Osteoblast (primary cell): ENCODE data around the gene KARS1. TPM values are rescaled to one million over a fixed set of nuclear protein-coding genes. Genes with fewer than 3 reads are reported as not detected.

ENCODE experiments used
- DNase-seq: peaks from one replicate; pipeline ENCODE4 v3.0.0; 2011; ENCODE audit warnings: low spot score, mixed read lengths; ENCODE audit not compliant: insufficient read length; ENCODE audit errors: missing footprints
- H2AFZ ChIP-seq: 2 replicates; pipeline ENCODE4 v1.6.0; 2011; ENCODE audit warnings: mild to moderate bottlenecking, low read length
- H3K27ac ChIP-seq: 2 replicates; pipeline ENCODE4 v1.5.1; 2011; ENCODE audit warnings: mild to moderate bottlenecking, low read depth, low read length, moderate library complexity
- H3K27me3 ChIP-seq: 2 replicates; pipeline ENCODE4 v1.6.0; 2012; ENCODE audit warnings: mild to moderate bottlenecking, control low read depth, inconsistent platforms, low read length, moderate library complexity; ENCODE audit not compliant: insufficient read depth
- H3K36me3 ChIP-seq: 2 replicates; pipeline ENCODE4 v1.5.1; 2011; ENCODE audit warnings: mild to moderate bottlenecking, low read length, control low read depth, moderate library complexity; ENCODE audit not compliant: insufficient read depth
- H3K4me1 ChIP-seq: 2 replicates; pipeline ENCODE4 v1.5.1; 2011; ENCODE audit warnings: mild to moderate bottlenecking, low read length, control low read depth, moderate library complexity; ENCODE audit not compliant: insufficient read depth
- H3K4me2 ChIP-seq: 2 replicates; pipeline ENCODE4 v1.6.0; 2011; ENCODE audit warnings: mild to moderate bottlenecking, low read length; ENCODE audit not compliant: insufficient read depth
- H3K4me3 ChIP-seq: fragments of 200-600 bp; sonication (generic); 3 replicates; pipeline ENCODE4 v1.5.1; 2012; ENCODE audit warnings: mild to moderate bottlenecking, low read length, inconsistent platforms; ENCODE audit not compliant: insufficient read depth
- H3K79me2 ChIP-seq: 2 replicates; pipeline ENCODE4 v1.6.0; 2012; ENCODE audit warnings: mild to moderate bottlenecking, low read length, control low read depth, inconsistent platforms; ENCODE audit not compliant: insufficient read depth
- H3K9me3 ChIP-seq: 2 replicates; pipeline ENCODE4 v1.5.1; 2011; ENCODE audit warnings: low read depth, low read length, control low read depth
- H4K20me1 ChIP-seq: 2 replicates; pipeline ENCODE4 v1.6.0; 2012; ENCODE audit warnings: mild to moderate bottlenecking, low read length, control low read depth; ENCODE audit not compliant: insufficient read depth
- total RNA-seq: library from RNA; depleted of rRNA; stranded (reverse); fragments of >200 nt; gene quantifications from 2 replicates; pipeline ENCODE4 v1.2.3, GENCODE V29; 2012
- TF ChIP-seq, protein P1 (sequence below): IDR thresholded peaks from 2 replicates; pipeline ENCODE4 v1.5.1; 2011; ENCODE audit warnings: mild to moderate bottlenecking, low read depth, low read length, moderate library complexity; ENCODE audit errors: extremely low read depth

KARS1 gene
- total RNA-seq, 1 donor = 125 TPM

GRCh38 chr16:75616521-75617010 is 30.9 kb downstream of the KARS1 start:
- no peaks in the 10 kb centered on the region for H3K27me3 ChIP-seq
- H3K4me1 ChIP-seq = peaks cover 7% of the 10 kb centered on the region
- H4K20me1 ChIP-seq = no peaks in the 10 kb centered on the region
- H3K4me3 ChIP-seq = no peak overlapping the region
- H3K9me3 ChIP-seq = no peaks in the 10 kb centered on the region
- no peak overlapping the region for H3K27ac ChIP-seq
- no peak overlapping the region for H3K4me2 ChIP-seq
- peaks cover 56% of the 10 kb centered on the region for H3K36me3 ChIP-seq
- no peak for DNase-seq
- no peak overlapping the region for H2AFZ ChIP-seq
- TF ChIP-seq, protein P1, sequence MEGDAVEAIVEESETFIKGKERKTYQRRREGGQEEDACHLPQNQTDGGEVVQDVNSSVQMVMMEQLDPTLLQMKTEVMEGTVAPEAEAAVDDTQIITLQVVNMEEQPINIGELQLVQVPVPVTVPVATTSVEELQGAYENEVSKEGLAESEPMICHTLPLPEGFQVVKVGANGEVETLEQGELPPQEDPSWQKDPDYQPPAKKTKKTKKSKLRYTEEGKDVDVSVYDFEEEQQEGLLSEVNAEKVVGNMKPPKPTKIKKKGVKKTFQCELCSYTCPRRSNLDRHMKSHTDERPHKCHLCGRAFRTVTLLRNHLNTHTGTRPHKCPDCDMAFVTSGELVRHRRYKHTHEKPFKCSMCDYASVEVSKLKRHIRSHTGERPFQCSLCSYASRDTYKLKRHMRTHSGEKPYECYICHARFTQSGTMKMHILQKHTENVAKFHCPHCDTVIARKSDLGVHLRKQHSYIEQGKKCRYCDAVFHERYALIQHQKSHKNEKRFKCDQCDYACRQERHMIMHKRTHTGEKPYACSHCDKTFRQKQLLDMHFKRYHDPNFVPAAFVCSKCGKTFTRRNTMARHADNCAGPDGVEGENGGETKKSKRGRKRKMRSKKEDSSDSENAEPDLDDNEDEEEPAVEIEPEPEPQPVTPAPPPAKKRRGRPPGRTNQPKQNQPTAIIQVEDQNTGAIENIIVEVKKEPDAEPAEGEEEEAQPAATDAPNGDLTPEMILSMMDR = no peak
- peaks cover 2% of the 10 kb centered on the region for H3K79me2 ChIP-seq

GRCh38 chr16:75615619-75616018 is 31.8 kb downstream of the KARS1 start:
- Histone ChIP-seq H3K36me3 (peaks cover 65% of the 10 kb centered on the region), H3K79me2 (no peaks in the 10 kb centered on the region)

GRCh38 chr16:75614066-75614897 is 33.2 kb downstream of the KARS1 start:
- Histone ChIP-seq H3K27ac (no peak overlapping the region), H2AFZ (no peak overlapping the region), H3K36me3 (peaks cover 60% of the 10 kb centered on the region), H3K4me1 (peaks cover 3% of the 10 kb centered on the region), H3K27me3 (no peaks in the 10 kb centered on the region), H3K9me3 (no peaks in the 10 kb centered on the region), H4K20me1 (no peaks in the 10 kb centered on the region), H3K4me2 (no peak overlapping the region), H3K4me3 (no peak overlapping the region), H3K79me2 (no peaks in the 10 kb centered on the region)
- no peak for DNase-seq
- TF ChIP-seq, protein P1 = no peak

More at GRCh38 chr16:75615619-75616018, 31.8 kb downstream of the KARS1 start:
- Histone ChIP-seq H4K20me1 (no peaks in the 10 kb centered on the region), H2AFZ (no peak overlapping the region), H3K4me3 (no peak overlapping the region), H3K4me1 (peaks cover 3% of the 10 kb centered on the region), H3K27me3 (no peaks in the 10 kb centered on the region), H3K9me3 (no peaks in the 10 kb centered on the region), H3K27ac (no peak overlapping the region), H3K4me2 (no peak overlapping the region)
- no peak for DNase-seq
- TF ChIP-seq, protein P1 = no peak

- Histone ChIP-seq H3K27ac (no peak overlapping the region), H4K20me1 (no peaks in the 10 kb centered on the region), H3K79me2 (no peaks in the 10 kb centered on the region), H3K4me3 (no peak overlapping the region), H3K9me3 (no peaks in the 10 kb centered on the region), H3K4me1 (no peaks in the 10 kb centered on the region), H3K27me3 (no peaks in the 10 kb centered on the region), H3K4me2 (no peak overlapping the region), H3K36me3 (peaks cover 63% of the 10 kb centered on the region), H2AFZ (no peak overlapping the region)
- TF ChIP-seq, protein P1 = no peak
- DNase-seq = no peak
Measured at GRCh38 chr16:75606507-75606906, 41.0 kb downstream of the KARS1 start.
